Activated CD8-positive, alpha-beta memory T cell treated with anti-CD3 and anti-CD28 coated beads, Interleukin-2, amount 50 U/mL, for 1 hour (primary cell): Measurements from ENCODE around the gene FBXL7.

ENCODE experiments used
- DNase-seq: peaks from one replicate; pipeline ENCODE4 v3.0.0-alpha.2; 2020; ENCODE audit errors: extremely low read depth

Gene FBXL7

GRCh38 chr5:15715967-15716366 is 216.0 kb downstream of the FBXL7 start:
- no peak for DNase-seq

GRCh38 chr5:15717001-15717400 is 217.0 kb downstream of the FBXL7 start:
- no peak for DNase-seq

DNA sequence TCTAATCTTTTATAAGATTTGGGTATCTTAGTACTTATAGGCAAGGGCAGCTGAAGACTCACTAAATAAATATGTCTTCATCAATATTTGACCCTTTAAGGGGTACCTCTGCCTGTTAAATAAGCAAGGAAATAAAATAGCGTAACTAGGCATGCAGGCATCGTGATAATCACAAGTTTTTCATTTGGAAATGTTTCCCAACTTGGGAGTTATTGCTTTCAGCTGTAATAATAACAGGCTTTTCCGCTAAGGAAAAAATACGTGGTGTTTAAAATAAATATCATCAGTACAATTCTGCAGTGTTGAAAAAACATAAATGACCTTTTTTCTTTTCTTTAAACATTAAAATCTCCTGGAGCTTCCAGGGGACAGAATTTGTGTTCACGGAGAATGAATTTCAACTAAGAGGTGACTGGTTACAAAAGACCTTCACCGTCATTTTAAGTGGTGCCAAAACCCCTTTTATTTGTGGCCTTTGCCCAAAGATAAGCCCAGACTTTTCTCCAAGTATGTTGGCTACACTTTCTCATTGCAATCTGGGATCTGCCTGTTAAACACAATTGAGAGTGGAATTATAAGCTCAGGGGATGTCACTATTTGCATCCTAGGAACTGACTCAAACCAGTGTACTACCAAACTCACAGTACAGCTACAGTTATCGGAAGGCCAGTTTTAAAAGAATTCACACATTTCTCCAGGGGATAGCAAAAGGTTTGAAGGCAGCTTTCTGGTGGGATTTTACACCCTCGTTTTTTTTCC is 218.6 kb downstream of the FBXL7 start:
- no peak for DNase-seq

DNA sequence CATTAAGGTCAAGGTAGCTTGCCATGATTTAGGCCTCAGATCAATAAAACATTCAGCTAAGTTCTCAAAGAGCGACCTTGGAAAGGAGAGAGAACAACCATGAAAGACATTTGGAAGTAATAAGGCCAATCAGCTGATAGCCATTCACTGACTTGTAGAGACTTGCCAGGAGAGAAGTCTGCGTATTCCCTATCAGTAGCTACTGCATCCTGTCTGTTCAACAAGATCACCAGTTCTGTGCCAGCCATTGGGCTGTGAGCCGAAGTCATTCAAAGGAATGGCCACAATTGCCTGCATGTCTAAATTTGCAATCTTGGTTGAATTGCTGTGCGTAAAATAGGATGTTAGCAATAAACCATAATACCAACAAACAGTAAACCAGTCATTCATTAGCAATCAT is 219.8 kb downstream of the FBXL7 start:
- no peak for DNase-seq

GRCh38 chr5:15720515-15720914 is 220.5 kb downstream of the FBXL7 start:
- no peak for DNase-seq

- DNase-seq, result no peak
These were observed 222.3 kb downstream of the FBXL7 start for GRCh38 chr5:15722305-15722704.

- no peak for DNase-seq
These were observed 227.4 kb downstream of the FBXL7 start for GRCh38 chr5:15727375-15727774.

DNA sequence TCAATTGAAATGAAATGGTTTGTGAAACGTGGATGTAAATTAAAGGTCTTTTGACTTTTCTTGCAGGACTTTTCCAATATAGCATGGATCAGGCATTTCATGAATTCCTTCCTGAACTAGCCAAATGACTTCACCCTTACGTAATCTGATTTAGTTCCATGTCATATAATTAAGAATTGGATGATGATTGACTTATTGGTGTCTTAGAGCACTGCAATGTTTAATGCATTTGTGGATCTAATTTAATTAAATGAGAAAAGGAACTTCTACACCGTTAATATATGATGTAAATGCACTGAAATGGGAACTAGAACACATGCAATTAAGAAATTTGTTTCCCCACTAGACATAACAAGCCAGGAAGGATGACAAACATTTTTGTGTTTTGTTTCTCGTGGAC is 228.8 kb downstream of the FBXL7 start:
- no peak for DNase-seq

DNA sequence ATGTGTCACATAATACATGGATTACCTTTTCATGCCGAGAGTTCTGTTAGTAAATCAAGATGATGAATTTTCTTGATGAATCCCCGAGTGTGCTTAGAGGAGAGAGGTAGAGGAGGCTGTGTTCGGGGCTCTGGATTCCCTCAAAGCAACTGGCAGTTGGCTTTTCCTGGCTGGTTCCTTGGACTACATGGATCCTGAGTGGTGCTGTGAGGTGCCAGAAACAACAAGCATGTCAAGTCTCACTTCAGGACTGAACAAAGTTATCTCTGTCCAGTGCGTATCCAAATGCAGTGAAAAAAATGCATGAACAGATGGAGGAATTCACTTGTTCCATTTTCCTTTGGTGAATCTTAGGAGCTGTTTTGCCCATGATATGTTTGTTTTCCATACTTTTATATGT is 231.7 kb downstream of the FBXL7 start:
- DNase-seq, result no peak

DNA sequence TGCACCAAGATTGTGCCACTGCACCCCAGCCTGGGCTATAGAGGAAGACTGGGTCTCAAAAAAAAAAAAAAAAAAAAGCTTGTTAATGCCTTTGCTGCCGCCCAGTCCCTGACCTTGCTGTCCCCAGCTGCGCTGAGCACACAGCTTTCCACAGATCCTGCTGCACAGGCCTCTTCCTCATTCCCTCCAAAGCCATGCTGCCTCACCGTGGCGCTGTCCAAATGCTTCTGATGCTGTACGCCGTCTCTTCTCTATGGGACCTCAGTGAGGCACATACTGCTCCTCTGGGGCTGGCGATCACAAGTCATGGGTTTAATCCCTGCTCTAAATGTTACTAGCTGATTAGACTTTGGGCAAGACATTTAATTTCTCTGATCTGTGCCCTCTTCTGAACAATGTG is 234.1 kb downstream of the FBXL7 start:
- DNase-seq, result no peak

DNA sequence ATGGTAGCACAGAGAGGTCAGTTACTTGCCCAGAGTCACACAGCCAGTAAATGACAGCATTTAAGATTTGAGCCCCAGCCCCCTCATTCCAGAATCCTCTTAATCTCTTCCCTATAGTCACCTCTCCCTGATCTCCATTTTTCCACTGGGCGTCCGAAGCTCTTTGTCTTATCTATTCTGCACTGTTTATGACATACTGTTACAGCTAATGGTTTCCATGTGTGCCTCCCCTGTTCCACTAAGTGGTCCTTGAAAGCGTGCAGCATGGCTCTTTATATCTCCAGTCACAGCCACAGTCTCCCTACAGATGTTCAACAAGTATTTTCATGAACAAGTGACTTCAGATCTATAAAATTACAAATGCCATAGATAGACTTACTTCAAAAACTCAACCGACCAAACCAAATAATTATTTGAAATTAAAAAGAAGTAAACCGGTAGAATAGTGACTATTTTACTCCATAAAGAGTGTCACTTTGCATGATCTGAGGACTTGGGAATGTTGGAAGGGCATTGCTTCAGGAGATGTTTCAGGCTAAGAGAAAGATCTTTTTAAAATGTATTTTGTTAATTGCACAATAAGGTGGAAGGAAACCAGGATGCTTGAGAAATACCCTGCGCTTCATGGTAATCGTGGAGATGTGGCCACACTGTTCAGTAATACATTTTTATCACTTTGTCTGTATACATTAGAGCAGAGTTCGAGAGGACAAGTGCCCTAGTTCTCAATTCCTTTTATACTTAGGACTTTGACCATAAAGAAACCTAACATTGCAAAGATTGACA is 237.2 kb downstream of the FBXL7 start:
- no peak for DNase-seq

GRCh38 chr5:15737871-15738664 is 238.1 kb downstream of the FBXL7 start:
- DNase-seq, result no peak

DNA sequence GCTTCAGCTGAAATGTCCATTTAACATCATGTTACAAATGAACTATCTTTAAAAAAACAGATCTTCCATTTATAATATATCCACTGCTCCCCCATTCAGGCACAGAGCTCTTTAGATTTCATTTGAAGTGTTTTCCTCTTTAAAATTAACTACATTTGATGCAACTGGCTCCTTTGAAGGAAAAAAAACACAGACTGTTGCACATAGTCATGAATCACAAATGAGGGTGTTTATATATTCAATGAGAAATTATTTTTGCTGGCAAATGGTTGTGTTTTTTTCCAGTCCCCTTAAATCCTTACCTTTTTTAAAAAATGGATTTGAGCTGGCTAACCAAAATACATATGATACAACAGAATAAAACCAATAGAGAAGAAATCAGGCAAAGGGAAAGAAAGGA is 240.4 kb downstream of the FBXL7 start:
- no peak for DNase-seq

DNA sequence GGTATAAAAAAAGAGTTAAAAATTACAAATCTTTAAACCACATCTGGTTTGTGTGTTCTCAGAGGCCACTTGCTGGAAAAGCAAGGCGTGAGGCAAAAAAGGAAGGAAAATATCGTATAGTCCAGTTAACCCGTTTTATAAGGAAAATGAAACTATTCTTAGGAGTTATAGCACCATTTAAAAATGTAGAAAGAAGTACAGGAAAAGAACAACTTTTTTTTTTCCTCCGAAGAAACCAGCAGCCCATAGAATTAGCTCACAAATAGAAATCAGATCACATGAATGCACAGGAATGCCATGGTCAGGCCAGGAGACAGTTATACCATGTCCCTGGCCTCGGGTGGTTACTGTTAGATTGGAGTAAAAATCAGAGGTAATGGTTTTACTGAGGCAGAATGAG is 241.6 kb downstream of the FBXL7 start:
- no peak for DNase-seq

DNA sequence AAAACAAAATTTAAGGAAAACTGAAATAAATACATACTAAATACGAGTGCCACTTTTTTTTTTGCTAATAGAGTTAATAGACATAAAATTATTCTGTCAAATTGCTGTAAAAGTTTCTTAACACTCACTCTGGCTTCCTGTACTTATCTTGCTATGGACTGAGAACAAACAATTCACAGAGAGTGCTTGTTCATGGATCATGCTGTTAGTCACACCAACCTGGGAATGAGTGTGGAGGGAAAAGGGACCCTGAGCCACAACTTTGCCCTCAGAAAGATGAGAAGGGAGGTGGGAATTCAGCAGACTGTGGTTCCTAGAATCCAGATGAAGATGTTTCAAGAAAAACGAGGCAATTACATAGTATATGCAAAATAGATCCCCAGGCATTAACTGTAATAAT is 246.9 kb downstream of the FBXL7 start:
- DNase-seq, result no peak

GRCh38 chr5:15748266-15748665 is 248.3 kb downstream of the FBXL7 start:
- DNase-seq, result no peak

DNA sequence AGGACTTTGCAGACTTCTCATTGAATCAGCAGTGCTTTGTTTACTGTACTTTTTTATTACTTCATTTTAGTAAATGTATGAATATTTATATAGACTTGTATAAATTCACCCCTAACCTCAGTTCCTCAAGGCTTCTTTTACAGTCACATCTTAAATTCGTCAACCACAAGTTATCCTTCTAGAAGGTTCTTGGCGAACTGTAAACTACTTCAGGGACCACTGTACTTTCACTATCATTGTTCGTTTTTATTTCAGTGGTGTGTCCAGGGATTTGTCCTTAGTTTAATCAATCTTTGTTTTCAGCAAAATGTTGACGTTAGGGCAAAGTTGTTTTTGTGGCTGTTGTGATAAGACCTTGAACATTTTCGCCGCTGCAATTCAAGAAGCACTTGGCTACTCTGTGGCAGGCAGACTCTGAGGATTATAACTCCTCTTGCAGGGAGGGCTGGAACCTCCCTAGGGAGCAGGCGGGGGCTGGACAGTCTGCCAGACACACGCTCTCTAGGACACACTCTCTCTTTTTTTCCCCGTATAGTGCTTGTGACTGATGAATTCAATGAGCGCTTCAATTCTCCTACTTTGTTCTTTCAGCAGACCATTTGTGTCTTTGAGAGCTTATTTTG is 252.8 kb downstream of the FBXL7 start:
- DNase-seq, result no peak

DNA sequence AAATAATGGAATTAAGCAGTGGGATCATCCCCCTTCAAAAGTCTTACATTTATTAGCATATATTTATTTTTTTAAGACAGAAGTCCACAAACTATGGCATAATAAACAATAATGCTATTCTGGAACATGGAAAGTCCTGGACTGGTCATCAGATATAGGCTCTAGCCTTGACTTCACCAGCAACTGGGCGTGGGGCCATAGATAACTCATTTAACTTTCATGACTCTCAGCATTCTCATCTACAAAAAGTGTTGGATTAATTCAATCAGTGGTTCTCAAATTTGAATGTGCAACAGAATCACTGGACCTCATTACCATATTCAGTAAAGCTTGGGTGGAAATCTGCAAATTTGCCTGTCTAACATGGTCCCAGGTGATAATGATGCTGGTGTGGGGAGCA is 253.8 kb downstream of the FBXL7 start:
- DNase-seq, result no peak

DNA sequence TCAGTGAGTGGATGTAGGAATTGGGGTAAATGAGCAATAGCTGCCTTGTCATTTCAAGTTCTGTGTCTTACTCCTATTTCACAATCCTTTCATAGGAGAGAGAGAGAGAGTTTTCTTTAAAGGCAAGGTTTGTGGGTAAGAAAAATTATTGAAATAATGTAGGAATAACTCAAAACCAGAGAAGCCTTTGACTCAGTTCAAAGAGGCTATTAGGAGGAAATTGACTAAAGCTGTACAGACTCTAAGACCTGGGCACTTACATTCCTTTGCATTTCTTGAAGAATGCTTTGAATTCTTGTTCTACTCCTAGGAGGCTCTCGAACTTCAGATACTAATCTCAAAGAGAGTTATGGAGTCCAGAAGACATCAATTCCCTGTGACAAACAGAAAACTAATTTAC is 257.1 kb downstream of the FBXL7 start:
- no peak for DNase-seq

DNA sequence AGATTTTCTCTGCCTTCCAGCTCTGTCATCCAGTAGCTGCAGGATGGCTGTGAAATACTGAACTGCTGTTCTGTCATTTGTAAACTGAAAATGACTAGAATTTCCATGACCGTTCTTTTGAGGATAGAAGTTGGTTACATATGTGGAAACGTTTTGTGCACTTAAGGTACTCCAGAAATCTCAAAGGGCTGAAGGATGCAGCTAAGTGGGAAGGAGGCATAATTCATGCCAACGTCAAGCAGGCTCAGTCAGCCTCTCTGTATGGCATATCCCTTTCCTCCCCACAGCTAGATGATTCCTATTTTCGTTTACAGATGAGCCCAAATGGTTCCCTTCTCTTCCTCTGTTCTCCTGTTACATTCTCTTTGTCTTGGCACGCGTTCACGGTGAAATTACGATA is 257.6 kb downstream of the FBXL7 start:
- no peak for DNase-seq

GRCh38 chr5:15762668-15763067 is 262.7 kb downstream of the FBXL7 start:
- no peak for DNase-seq

DNA sequence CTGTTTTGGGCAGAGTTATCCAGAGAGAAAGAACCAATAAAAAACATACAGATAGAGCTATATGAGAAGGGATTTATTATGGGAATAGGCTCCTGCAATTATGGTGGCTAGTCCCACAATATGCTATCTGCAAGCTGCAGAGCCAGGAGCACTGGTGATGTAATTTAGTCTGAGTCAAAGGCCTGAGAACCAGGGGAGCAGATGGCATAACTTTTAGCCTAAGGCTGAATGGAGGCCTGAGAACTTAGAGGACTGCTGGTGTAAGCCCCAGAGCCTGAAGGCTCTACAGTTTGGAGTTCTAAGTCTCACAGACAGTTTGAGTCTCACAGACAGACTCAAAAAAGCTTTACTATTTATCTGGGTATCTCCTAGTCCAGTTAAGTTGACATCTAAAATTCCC is 263.8 kb downstream of the FBXL7 start:
- no peak for DNase-seq
